Coronary artery (tissue), 2 donors: Measurements from ENCODE around the gene UPF2.
A peak's percentile ranks its signal among the peaks of the same experiment; 100 is the strongest.

Experiments used
- DNase-seq: peaks from one replicate; pipeline ENCODE4 v3.0.0-alpha.2; 2017; ENCODE audit warnings: low spot score
- H3K27ac ChIP-seq, 2 donors: fragments of 200-600 bp; sonication (generic); one replicate each; pipeline ENCODE4 v1.5.1; 2016 to 2019
- H3K4me3 ChIP-seq: fragments of 200-600 bp; sonication (generic); 2 replicates; pipeline ENCODE4 v1.5.1; 2016; ENCODE audit warnings: mild to moderate bottlenecking, moderate library complexity
- TF ChIP-seq, protein P1 (sequence below): fragments of 200-600 bp; sonication (generic); IDR thresholded peaks from one replicate; pipeline ENCODE4 v1.5.1; 2019; ENCODE audit warnings: antibody characterized with exemption

UPF2 gene

GRCh38 chr10:12042409-12042796 is 206 bp downstream of the UPF2 start:
- DNase-seq: no peak
- H3K27ac ChIP-seq: peak overlapping the region; percentile 95 to 98
- TF ChIP-seq, protein P1, sequence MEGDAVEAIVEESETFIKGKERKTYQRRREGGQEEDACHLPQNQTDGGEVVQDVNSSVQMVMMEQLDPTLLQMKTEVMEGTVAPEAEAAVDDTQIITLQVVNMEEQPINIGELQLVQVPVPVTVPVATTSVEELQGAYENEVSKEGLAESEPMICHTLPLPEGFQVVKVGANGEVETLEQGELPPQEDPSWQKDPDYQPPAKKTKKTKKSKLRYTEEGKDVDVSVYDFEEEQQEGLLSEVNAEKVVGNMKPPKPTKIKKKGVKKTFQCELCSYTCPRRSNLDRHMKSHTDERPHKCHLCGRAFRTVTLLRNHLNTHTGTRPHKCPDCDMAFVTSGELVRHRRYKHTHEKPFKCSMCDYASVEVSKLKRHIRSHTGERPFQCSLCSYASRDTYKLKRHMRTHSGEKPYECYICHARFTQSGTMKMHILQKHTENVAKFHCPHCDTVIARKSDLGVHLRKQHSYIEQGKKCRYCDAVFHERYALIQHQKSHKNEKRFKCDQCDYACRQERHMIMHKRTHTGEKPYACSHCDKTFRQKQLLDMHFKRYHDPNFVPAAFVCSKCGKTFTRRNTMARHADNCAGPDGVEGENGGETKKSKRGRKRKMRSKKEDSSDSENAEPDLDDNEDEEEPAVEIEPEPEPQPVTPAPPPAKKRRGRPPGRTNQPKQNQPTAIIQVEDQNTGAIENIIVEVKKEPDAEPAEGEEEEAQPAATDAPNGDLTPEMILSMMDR: no peak
- peak overlapping the region; percentile 95 for H3K4me3 ChIP-seq

- TF ChIP-seq, protein P1: no peak
- DNase-seq: no peak
- Histone ChIP-seq H3K27ac (peak overlapping the region; percentile 95 to 98), H3K4me3 (peak overlapping the region; percentile 95)
Observed at GRCh38 chr10:12041766-12042408, 722 bp downstream of the UPF2 start.

- Histone ChIP-seq H3K27ac (no peak overlapping the region), H3K4me3 (no peak overlapping the region)
- no peak for DNase-seq
- TF ChIP-seq, protein P1: no peak
Observed at GRCh38 chr10:12036073-12036655, 6.4 kb downstream of the UPF2 start.

GRCh38 chr10:12031404-12031803 is 11.2 kb downstream of the UPF2 start:
- no peak for DNase-seq
- Histone ChIP-seq H3K27ac (no peak overlapping the region), H3K4me3 (no peak overlapping the region)
- TF ChIP-seq, protein P1: no peak

DNA sequence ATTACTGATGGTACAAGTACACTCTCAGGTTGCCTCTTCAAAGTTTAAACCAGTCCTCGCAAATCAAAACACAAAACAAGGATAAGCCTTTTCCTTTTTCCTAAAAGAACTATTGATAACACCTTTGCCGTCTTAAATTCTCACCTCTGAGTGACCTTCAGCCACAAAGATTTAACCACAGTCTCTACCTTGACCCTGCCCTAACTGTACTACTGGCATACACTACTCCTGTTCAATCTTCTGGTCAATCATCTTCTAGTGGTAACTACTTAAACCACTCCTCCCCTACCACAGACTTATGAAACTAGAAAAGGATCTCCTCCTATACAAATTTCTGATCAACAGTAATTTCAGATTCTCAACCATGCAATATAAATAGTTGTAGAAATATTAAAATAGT is 15.1 kb downstream of the UPF2 start:
- DNase-seq: no peak
- Histone ChIP-seq H3K27ac (no peak overlapping the region), H3K4me3 (no peak overlapping the region)
- TF ChIP-seq, protein P1: no peak

GRCh38 chr10:12025591-12025990 is 17.0 kb downstream of the UPF2 start:
- no peak for DNase-seq
- H3K4me3 ChIP-seq: no peak overlapping the region
- TF ChIP-seq, protein P1: no peak
- no peak overlapping the region for H3K27ac ChIP-seq

GRCh38 chr10:12022580-12023257 is 19.9 kb downstream of the UPF2 start:
- Histone ChIP-seq H3K4me3 (no peak overlapping the region), H3K27ac (no peak overlapping the region)
- no peak for DNase-seq
- TF ChIP-seq, protein P1: no peak
